Choroid plexus epithelial cell (primary cell): Measurements from ENCODE around the gene CHD6.

Source experiments
- DNase-seq: peaks from one replicate; pipeline ENCODE4 v3.0.0-alpha.2; 2010; ENCODE audit warnings: low read depth
- H3K4me3 ChIP-seq: 2 replicates; pipeline ENCODE4 v1.5.1; 2011; ENCODE audit warnings: low read depth, mild to moderate bottlenecking, control low read depth, low read length, moderate library complexity
- CTCF ChIP-seq: conservative IDR thresholded peaks from 2 replicates; pipeline ENCODE4 v1.5.1; 2011; ENCODE audit warnings: low read depth, mild to moderate bottlenecking, control low read depth, inconsistent platforms, low read length, moderate library complexity

The CHD6 gene

DNA sequence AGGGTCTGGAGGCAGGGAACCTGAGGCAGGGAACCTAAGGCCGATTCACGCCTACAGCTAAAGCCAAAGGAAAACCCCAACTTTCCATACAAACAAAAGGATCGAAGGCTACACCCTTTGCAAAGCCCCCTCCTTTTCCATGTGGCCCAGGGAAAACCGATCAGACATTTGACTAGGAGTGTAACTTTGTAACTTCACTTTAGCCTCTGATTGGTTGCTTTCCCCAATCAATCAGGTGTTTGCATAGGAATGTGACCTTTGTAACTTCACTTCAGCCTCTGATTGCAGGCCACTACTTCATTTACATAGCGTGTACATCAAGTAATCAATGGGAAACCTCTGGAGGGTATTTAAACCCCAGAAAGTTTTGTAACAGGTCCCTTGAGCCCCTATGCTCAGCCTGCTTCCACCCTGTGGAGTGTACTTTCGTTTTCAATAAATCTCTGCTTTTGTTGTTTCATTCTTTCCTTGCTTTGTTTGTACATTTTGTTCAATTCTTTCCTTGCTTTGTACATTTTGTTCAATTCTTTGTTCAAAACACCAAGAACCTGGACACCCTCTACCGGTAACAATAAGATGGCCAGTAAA is 43.3 kb downstream of the CHD6 start:
- no peak for TF ChIP-seq CTCF
- no peak overlapping the region for H3K4me3 ChIP-seq
- DNase-seq = no peak

DNA sequence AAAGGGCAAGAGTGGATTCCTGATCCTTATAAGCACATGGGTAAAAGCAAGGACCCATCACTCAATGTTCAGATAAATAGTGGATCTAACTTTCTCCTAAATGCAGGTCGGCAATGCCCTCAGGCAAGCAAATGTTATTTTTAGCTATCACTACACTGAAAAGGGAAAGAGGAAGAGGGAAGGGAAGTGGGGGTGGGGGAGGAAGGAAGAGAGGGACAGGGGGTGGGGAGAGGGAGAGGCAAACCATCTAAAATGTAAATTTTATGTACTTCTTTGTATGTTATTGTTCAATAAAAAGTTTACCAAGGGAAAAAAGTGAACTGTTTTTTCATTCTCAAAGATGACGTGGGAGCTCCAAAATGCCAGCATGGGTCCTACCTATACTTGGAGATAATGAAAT is 44.2 kb downstream of the CHD6 start:
- no peak for DNase-seq
- TF ChIP-seq CTCF = no peak
- no peak overlapping the region for H3K4me3 ChIP-seq

- peak; percentile 53 for TF ChIP-seq CTCF
- no peak overlapping the region for H3K4me3 ChIP-seq
- DNase-seq = peak; percentile 17
These were observed 46.1 kb downstream of the CHD6 start for GRCh38 chr20:41572010-41572572.

DNA sequence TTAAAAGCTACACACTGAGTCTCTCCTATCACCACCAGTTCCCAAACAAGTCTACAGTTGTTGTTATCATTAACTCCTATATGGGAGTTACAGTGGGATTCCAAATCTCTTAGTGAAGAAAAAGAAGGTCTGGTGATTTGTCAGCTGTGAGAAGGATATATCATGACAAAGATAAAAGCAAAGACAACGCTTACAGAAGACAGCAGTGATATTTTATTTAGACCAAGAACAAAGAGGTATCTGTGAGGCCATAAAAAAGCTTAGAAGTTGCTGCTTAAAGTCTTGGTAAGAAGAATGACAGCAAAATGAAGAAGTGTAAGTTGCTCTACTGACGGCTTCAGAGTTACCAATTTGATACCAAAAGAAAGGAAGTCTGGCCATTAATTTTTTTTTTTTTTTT is 47.2 kb downstream of the CHD6 start:
- no peak overlapping the region for H3K4me3 ChIP-seq
- TF ChIP-seq CTCF = no peak
- DNase-seq = no peak

DNA sequence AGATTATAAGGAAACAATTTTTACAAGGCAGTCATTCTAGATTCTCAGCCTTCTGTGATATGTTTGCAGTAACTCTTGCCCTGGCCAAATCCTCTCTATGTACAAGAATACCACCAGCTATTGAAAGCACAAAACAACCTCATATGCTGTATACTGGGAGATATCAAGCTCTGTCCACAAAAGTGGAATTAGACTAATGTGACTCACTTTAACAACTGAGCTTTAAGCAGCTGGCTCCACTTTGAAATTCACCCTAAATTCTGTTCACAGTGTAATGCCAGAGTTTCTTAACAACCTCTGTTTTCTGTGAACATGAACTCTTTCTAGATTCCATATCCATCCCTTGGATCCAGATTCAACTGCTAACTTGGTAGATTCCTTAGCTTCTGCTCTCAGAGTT is 47.6 kb downstream of the CHD6 start:
- H3K4me3 ChIP-seq = no peak overlapping the region
- DNase-seq = peak; percentile 9
- TF ChIP-seq CTCF = no peak

GRCh38 chr20:41567615-41568014 is 50.6 kb downstream of the CHD6 start:
- no peak for DNase-seq

More at GRCh38 chr20:41567615-41568014, 50.6 kb downstream of the CHD6 start:
- H3K4me3 ChIP-seq = no peak overlapping the region
- TF ChIP-seq CTCF = no peak
